Suppressor macrophage treated with lipopolysaccharide for 4 hours (primary cell): ENCODE results near the gene CCT6B.
A peak's percentile ranks its signal among the peaks of the same experiment; 100 is the strongest.
"Not testable (repeated sequence)": the region's sequence is repeated elsewhere in the genome, so short reads cannot be mapped to it uniquely, and the experiment has no call there.

Source experiments
- DNase-seq: peaks from one replicate; pipeline ENCODE4 v3.0.0-alpha.2; 2020

Gene CCT6B, protein sequence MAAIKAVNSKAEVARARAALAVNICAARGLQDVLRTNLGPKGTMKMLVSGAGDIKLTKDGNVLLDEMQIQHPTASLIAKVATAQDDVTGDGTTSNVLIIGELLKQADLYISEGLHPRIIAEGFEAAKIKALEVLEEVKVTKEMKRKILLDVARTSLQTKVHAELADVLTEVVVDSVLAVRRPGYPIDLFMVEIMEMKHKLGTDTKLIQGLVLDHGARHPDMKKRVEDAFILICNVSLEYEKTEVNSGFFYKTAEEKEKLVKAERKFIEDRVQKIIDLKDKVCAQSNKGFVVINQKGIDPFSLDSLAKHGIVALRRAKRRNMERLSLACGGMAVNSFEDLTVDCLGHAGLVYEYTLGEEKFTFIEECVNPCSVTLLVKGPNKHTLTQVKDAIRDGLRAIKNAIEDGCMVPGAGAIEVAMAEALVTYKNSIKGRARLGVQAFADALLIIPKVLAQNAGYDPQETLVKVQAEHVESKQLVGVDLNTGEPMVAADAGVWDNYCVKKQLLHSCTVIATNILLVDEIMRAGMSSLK

DNA sequence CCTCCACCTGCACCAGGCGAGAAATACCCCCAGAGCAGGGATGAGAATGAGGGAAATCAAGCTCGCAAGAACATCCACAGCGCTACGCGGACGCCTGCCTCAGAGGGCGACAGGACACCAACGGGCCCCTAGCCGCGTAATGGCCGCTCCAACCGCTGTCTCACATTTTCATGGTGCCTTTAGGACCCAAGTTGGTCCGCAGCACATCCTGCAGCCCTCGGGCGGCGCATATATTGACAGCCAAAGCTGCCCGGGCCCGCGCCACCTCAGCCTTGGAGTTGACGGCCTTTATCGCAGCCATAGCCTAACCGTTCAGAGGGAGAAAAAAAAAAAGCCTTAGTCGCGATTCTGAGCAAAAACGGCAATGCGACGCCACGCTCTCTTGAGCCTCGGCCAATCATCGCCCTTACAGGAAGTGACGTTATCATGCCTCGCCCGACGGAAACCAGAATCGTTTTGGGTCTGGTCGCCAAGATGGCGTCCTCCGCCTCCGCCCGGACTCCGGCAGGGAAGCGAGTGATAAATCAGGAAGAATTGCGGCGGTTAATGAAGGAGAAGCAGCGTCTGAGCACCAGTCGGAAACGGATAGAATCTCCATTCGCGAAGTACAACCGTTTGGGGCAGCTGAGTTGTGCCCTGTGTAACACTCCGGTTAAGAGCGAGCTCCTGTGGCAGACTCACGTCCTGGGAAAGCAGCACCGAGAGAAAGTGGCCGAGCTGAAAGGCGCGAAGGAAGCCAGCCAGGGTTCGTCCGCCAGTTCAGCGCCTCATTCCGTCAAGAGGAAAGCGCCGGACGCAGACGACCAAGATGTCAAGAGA is at the start of gene CCT6B, which contains the start of gene ZNF830:
Gene CCT6B (minus strand): TSS at position 368 of the 819 bp plus-strand sequence. CDS start 67 bp downstream, at position 301.
Gene ZNF830 (plus strand): TSS at position 448 of the 819 bp plus-strand sequence. CDS start 27 bp downstream, at position 475.
- peak; percentile 95 for DNase-seq

DNA sequence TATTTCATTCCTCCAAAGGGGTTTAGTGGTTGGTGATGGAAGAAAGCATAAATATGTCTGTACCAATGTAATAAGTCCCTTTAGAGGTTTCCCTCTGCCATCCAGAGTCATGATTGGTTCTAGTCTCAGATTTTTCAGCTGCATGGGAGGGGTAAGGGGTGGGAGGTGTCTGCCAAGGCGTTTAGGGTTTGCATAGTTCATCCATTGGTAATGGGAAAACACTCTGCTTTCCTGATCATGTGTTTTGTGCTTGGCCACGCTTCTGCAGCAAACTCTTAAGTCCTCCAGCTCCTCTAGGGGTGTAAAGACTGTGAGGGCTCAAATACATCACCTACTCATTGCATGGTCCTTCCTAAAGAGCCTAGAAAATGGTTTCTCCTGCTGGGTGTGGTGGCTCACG is 48.8 kb upstream of the CCT6B start:
- DNase-seq, result no peak

DNA sequence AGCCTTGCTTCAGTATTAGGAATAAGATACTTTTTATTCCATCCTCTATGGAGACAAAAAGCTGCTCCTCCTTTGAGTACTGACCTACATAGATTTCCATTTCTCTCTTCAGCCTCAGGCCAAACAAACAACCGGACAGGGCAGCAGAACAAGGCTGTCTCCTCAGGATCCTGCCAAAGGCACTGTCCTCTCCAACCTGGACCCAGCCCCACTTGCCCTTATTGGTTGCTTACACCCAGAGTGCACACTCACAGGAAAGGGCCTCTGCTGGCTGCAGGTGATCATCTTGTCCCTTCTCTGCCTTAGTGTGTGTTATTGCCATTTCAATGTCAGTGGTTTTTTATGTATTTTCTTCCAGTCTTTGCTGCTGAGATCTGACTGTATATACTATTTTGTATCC is 45.7 kb upstream of the CCT6B start:
- DNase-seq, result no peak

DNA sequence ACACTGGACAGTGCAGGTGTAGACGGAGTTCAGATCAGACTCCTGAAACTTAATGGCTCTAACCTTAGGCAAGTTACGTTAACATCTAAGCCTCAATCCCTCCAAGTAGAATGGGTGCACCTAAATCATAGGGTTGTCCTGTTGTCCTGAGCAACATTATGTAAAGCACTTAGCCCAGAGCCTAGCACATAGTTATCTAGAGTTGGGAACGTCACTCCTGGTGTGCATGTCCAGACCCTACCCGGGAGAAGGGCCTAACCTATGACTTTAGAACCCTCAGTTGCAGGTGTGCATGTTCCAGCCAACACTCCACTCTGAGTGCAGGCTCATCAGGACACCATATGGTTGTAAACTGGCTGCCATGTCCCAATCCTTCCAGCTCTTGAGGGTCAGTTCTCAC is 45.1 kb upstream of the CCT6B start:
- no peak for DNase-seq

DNA sequence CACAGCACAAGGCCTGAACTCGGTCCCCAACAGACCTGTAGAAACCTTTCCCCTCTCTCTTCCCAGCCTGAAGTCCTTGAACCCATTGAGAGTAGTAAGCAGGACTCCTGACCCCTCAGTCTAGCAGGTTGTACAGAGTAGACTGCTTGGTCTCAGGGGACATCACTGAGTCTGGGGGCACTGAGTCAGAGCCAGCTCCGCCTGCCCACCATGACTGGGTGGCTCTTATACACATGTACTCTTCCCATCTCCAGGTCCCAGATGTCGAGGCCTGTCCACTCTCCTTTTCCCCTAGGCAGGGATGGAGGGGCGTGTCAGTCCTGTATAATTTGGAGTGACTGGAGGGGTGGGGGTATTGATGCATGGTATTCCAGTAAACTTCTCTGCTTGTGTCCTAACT is 42.5 kb upstream of the CCT6B start:
- no peak for DNase-seq

DNA sequence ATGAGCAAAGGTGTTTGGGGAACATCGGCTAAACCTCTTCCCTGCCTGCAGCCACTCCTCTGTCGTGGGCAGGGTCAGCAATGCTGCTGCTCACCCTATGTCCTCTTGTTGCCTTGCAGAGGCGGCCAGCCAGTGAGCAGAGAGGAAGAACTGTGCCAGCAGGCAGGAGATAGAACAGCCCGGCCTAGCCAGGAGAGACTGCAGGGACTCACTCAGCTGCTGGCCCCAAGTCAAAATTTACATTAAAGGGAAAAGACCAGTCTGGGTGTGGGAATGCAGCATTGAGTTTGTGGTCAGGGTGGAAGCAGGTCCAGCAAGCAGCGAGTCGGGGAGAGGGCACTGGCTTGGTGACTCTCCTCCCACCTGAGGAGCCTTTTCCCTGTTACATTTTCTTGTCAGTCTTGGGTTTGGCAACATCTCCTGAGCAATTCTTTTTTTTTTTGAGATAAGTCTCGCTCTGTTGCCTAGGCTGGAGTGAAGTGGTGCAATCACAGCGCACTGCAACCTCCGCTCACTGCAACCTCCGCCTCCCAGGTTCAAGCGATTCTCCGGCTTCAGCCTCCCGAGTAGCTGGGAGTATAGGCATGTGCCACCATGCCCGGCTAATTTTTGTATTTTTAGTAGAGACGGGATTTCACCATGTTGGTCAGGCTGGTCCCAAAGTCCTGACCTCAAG is 41.8 kb upstream of the CCT6B start:
- no peak for DNase-seq

DNA sequence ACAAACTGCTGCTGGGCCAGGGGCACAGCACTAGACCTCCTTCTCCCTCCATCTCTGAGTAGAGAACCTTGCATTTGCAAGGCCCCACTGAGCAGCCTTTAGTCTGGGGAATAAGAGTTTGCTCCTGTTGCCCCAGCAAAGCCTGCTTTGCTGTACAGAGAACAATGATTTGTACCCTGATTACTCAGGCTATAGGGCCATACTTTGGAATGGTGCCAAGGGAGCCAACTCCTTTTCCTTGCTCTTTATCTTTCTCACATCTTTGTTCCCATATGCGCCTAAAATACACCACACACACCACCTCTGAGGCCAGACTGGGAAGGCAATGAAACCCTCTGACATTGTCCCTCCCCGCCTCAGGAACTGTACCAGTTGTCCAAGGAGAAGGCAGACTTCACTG is 40.3 kb upstream of the CCT6B start:
- DNase-seq, result no peak

DNA sequence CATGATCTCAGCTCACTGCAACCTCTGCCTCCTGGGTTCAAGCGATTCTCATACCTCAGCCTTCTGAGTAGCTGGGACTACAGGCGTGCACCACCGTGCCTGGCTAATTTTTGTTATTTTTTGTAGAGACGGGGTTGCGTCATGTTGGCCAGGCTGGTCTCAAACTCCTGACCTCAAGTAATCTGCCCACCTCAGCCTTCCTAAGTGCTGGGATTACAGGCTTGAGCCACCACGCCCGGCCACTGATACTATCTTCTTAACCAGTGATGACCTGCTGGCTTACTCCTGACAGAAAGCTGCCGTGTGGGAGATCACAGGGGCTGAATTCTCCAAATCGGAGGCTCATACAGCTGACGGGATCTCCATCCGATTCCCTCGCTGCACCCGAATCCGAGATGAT is 39.7 kb upstream of the CCT6B start:
- DNase-seq, result not testable (repeated sequence)

DNA sequence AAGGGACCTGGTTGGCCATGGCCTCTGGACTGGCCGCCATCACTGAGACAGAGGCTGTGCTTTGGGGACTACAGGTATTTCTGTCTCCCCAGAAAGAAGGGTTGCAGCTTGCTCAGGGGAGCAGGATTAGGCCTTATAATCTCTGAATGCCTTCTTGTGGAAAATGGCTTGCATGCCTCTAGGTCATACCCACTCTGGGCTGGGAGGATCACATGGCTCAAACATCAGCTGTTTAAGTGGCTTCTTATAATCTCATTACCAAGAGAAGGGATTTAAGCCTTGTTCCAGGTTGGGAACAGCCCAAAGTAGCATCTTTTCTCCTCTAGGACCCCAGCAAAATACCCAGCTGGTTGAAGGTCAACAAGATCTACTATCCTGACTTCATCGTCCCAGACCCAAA is 38.2 kb upstream of the CCT6B start:
- no peak for DNase-seq

DNA sequence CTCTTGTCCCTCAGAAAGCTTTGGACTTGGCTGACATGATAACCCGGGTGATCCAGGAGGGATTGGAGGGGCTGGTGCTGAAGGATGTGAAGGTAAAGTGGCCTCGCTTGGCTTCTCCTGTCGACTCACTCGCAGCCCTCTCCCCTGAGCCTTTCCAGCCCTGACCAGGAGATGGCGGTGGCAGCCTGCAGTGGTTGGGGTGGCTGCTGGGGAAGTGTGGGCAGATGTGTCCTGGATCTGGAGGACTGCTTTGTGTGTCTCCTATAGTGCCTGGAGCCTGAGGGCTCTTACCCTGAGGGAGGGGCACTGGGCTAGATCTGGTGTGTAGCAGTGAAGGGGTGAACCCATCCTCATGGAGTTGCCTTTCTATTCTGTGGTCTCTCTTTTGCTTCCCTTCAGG is 36.9 kb upstream of the CCT6B start:
- peak; percentile 80 for DNase-seq

DNA sequence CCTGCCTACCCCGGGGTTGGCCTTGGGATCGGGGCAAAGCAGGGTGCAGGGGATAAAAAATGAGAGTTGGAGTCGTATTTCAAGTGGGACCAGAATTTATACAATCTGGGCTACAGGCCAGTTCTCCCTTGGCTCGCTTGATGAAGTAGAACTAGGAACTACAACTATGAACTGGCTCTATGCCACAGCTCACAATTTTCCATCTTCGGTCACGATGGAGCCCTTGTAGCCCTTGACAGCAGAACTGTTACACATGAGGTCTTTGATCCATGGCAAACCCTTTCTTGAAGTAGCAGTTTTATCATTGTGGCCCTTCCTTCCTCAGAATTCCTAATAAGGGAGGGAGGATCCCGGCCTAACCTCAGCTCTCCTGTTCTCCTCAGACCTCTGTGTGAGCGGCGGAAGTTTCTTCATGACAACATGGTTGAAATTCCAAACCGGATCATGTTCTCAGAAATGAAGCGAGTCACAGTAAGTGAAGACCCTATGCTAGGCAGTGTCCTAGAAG is 36.1 kb upstream of the CCT6B start:
- no peak for DNase-seq

DNA sequence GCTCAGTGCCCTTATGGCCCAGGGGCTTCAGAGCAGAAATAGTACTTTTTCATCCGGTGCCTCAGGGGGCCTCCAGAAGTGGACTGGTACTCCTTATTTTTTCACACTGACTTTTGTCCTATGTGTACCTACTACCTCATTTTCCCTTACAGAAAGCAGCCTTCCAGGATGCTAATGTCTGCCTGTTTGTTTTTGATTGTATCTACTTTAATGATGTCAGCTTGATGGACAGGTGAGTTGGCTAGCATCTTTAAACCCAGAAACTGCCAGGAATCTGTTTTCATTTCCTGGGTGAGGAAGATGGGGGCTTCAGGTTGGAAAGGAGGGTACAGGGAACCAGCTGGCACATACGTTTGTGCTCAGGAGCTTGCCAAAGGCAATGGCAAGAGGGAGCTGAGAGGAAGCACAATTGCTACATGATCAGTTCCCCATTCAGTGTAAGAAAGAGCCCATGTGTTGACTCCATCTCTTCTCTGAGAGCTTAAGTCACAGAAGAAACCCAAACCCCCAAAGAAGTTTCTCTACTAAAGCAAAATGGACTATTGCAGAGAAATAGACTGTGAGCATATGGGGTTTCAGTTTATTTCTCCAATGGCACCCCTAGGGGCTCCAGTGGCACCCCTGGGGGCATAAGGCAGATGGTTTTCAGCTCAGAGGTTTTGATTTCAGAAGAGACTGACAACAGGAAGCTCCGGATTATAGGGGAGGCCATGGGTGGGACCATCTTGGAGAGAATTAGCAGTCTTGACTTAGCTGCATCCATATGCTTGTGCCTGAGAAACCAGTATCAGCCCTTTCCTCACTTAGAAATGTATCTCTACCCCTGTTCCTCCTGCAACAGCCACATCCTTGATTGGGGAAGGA is 35.4 kb upstream of the CCT6B start:
- DNase-seq, result peak; percentile 6

DNA sequence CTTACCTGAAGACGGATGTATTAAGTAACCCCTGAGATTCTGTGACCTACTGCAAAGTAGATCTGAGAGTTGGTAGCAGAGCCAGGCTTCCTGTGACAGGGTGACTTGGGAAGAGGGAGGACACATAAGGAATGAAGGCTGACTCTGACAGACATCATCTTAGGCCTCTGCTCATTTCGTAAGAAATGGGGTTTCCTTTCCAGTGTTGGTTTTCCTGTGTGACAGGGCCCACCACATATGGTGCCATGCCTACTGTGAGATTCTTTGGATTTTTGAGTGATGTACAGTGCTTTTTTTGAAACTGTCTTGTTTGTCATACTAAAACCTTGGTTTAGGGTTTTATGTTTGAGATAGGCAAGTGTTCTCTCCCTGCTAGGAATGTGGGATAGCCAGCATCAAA is 31.8 kb upstream of the CCT6B start:
- no peak for DNase-seq

DNA sequence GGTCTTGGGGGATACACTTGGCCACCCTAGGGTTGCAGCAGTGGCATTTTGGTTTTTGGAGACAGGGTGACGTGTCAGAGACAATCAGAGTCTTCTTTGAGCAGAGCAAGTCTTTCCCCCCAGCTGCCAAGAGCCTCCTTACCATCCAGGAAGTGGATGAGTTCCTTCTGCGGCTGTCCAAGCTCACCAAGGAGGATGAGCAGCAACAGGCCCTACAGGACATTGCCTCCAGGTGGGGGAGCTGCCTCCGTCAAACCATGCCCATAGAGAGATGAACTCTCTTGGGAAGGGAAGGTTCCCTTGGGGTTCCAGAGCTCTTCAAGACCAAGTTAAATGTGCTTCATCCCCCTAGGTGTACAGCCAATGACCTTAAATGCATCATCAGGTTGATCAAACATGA is 30.3 kb upstream of the CCT6B start:
- no peak for DNase-seq

DNA sequence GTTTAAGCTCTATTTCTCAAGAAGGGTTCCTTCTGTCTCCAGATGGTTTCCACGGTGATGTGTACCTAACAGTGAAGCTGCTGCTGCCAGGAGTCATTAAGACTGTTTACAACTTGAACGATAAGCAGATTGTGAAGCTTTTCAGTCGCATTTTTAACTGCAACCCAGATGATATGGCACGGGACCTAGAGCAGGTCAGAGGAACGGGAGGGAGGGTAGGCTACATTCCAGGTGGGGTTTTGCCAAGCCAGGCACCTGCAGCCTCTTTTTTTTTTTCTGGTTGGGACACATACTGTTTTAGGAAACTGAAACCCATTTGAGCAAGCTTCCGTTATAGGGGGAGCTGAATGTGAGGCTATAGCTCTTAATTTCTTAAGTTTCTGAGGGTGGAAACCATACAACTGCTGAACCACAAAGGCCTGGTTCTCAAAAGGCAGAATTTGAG is 29.7 kb upstream of the CCT6B start:
- DNase-seq, result peak; percentile 51

DNA sequence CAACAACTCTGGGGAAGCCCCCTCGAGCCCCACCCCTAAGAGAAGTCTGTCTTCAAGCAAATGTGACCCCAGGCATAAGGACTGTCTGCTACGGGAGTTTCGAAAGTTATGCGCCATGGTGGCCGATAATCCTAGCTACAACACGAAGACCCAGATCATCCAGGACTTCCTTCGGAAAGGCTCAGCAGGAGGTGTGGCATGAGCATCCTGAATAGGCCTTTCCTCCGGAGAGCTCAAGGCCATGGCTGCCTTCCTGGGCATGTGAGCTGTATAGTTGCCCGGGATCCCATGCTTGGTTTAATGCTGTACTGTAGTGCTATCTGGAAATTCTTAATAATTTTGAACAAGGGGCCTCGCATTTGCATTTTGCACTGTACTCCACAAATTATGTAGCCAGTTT is 28.2 kb upstream of the CCT6B start:
- DNase-seq, result no peak

DNA sequence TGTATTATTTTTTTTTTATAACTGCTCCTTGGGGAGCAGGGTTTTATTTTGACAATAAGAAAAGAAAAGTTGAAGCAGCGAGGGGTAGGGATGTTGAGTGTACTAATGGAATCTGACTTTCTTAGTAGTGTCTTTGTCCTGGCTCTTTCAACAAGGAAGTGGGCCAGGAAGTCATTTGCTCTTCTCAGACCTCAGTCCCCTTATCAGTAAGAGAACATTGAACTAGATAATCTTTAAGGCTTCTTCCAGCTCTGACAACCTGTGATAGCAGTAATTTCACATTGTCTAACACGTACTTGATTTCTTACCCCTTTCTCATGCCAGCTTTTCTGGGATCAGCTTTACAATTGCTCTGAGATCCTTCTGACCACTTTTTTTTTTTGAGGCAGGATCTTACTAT is 27.4 kb upstream of the CCT6B start:
- DNase-seq, result no peak

DNA sequence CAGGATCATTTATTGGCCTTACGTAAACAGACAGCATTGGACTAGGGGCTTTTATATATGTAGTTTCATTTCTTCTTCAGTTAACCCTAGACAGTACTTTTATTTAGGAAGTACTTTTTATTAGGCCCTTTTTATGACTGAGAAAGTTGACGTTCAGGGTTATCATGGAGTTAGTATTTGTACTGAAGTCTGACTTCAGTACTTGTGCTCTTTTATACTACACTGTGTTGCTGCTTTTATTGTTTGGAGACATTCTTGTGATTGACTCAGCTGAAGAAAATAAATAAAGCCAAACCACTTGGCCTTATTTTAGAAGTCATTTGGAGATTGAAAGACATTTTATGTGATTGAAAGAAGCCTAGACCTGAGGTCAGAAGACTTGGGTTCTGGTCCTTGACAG is 26.0 kb upstream of the CCT6B start:
- DNase-seq, result no peak

DNA sequence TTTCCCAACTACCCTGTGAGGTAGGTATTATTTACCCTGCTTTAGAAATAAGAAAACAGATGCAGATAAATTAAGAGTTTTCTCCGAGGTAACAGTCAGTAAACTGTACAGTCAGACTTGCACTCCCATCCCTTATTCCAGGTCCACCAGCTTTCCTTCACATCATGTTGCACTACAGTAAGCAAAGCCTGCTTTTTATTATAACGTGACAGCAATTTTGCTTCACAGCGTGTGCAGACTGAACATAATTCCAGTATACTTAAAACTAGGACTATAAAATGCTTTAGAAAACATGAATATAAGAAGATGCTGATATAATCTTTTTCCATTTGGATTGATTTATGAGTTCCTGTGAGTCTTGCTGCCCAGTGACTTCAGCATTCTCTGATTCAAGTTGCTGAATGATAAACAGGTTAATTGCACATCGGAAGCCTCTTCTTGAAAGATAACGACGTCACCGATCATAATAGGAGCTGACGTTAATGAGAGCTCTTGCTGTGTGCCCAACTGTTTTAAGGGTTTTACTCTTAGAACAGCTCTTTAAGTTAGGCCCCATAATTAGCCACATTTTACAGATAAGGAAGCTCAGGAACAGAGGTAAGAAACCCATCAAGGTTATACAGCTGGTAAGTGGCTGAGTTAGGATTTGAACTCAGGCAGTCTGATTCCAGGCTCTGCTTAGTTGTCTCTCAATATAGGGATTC is 20.4 kb upstream of the CCT6B start:
- peak; percentile 24 for DNase-seq

DNA sequence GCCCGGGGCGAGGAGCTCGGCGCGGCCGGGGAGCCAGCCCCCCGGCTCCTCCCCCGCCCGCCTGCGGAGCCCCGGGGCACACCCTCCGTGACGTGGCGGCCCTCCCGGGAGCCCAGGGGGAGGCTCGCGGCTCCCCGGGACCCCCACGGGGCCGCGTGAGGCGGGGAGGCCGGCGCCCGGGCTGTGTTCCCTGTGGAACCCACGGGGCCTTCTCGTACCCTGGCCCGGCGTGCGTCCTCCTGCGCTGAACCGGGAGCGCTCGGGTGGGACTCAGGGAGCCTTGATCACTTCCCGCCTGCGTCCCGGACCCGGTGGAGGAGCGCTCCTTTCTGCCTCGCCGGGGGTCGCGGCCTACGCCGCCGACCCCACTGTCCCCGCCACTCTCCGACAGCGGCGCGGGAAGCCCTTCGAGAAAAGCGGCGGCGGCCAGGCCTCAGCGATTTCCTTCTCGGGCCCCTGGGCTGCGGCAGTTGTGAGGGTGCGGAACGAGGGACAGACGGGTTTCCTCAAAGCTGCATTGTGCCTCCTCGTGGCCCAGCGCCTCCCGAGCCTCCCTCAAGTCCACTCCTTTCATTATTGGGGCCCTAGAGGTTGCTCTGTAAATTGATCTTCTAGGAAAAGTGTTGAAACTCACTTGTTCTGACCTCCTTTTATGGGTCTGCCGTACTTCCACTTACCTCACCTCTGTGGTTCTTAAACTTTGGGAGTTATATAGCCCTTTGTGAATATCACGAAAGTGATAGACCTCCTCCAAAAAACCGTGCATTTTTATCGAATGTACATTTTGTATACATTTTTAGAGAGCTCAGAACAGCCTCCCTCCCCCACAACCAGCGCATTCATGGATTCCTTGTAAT is 19.6 kb upstream of the CCT6B start:
- peak; percentile 79 for DNase-seq
